Cerebellar cortex (tissue), 1 donor: ENCODE results near the gene MCRIP2.

Experiments
- DNase-seq: peaks from one replicate; pipeline ENCODE4 v3.0.0-alpha.2; 2015; ENCODE audit warnings: low spot score

MCRIP2 gene

DNA sequence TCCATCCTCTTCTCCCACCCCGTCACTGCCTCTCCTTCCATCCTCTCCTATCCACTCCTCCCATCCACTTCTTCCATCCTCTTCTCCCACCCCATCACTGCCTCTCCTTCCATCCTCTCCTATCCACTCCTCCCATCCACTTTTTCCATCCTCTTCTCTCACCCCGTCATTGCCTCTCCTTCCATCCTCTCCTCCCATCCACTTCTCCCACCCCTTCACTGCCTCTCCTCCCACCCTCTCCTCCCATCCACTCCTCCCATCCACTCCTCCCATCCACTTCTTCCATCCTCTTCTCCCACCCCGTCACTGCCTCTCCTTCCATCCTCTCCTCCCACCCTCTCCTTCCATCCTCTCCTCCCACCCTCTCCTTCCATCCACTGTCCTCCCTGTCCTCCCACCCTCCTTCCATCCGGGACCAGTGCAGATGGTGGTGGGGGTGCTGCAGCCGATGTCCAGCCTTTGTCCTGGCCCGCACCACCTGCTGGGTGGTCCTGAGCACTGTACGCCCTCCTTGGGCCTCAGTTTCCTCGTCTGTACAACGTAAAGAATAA, 9.7 kb upstream of the MCRIP2 start:
- DNase-seq: no peak

DNA sequence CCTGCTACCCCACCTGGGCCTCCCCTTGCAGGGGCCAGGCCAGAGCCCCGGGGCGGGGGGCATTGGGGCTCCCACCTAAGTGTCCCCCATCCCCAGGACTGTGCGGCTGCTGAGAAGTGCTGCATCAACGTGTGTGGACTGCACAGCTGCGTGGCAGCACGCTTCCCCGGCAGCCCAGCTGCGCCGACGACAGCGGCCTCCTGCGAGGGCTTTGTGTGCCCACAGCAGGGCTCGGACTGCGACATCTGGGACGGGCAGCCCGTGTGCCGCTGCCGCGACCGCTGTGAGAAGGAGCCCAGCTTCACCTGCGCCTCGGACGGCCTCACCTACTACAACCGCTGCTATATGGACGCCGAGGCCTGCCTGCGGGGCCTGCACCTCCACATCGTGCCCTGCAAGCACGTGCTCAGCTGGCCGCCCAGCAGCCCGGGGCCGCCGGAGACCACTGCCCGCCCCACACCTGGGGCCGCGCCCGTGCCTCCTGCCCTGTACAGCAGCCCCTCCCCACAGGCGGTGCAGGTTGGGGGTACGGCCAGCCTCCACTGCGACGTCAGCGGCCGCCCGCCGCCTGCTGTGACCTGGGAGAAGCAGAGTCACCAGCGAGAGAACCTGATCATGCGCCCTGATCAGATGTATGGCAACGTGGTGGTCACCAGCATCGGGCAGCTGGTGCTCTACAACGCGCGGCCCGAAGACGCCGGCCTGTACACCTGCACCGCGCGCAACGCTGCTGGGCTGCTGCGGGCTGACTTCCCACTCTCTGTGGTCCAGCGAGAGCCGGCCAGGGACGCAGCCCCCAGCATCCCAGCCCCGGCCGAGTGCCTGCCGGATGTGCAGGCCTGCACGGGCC, 8.9 kb upstream of the MCRIP2 start:
- no peak for DNase-seq

DNA sequence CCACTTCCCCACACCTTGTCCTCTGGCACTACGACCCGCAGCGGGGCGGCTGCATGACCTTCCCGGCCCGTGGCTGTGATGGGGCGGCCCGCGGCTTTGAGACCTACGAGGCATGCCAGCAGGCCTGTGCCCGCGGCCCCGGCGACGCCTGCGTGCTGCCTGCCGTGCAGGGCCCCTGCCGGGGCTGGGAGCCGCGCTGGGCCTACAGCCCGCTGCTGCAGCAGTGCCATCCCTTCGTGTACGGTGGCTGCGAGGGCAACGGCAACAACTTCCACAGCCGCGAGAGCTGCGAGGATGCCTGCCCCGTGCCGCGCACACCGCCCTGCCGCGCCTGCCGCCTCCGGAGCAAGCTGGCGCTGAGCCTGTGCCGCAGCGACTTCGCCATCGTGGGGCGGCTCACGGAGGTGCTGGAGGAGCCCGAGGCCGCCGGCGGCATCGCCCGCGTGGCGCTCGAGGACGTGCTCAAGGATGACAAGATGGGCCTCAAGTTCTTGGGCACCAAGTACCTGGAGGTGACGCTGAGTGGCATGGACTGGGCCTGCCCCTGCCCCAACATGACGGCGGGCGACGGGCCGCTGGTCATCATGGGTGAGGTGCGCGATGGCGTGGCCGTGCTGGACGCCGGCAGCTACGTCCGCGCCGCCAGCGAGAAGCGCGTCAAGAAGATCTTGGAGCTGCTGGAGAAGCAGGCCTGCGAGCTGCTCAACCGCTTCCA, 8.1 kb upstream of the MCRIP2 start:
- no peak for DNase-seq

DNA sequence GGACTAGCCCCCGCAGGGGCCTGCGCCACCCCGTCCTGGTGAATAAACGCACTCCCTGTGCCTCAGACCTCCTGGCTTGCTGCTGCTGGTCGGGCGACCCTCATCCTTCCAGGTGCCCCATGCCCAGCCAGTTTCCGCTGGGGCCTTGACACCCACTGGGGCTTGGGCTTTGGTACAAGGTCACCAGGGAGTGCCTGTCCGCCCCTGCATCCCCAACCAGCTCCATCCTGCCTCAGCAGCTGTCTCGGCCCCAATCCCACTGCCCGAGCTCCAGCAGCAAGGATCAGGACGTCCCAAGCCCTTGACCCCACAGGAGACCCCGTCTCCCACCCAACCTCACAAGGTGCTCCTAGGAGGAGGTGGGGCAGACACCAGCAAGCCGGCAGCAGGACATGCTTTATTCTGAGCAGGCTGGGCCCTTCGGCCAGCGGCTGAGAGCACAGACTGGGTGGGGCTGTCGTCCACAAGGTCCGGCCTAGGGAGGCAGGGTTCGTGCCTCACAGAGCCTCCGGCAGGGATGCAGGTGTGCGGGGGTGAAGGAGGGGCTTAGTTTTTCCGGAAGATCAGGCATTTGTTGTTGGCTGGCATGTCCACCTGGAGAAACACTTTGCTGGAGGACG, 7.5 kb upstream of the MCRIP2 start:
- no peak for DNase-seq

DNA sequence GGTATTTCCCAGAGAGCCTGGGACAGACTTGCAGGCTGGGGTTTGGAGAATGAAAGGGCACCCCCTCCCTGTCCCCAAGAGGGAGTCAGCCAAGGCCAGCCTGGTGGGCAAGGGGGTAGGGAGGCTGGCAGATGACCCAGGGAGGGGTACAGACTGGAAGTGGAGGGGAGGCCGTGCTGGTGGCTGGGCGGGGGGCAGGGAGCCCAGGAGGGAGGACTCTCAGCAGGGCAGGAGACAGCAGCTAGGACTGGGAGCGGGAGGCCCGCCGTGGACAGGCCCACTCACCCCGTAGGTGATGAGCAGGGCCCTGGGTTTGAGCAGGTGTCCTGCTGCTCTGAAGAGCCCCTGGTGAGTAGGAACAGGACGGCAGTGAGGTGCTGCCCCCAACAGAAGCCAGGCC, 6.6 kb upstream of the MCRIP2 start:
- no peak for DNase-seq

DNA sequence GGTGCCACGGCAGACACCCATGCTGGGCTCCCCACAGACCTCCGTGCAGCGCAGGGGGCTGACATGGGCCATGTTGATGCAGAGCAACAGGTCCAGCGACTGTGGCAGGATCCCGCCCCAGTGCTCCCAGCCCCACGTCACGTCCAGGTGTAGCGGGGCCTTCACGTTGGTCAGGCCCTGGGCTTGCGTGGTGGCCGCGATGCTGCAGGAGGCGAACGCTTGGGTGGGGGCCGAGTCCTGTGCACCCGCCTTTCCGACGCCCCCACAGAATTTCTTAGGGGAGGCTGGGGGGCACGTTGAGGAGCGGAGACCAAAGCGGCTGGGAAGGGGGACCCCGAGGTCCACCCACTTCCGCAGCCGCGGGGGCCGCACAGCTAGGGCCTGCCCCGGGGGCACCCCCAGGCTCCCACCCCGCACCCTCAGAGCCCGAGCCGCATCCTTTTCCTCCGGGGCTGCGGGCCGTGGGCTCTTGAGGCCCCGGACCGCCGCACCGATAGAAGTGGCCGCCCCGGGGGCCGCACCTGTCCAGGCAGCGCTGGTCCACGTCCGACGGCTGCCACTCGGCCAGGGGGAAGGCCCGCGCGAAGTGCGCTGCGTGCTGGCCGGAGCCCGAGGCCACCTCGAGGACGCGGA, 5.9 kb upstream of the MCRIP2 start:
- DNase-seq: no peak

DNA sequence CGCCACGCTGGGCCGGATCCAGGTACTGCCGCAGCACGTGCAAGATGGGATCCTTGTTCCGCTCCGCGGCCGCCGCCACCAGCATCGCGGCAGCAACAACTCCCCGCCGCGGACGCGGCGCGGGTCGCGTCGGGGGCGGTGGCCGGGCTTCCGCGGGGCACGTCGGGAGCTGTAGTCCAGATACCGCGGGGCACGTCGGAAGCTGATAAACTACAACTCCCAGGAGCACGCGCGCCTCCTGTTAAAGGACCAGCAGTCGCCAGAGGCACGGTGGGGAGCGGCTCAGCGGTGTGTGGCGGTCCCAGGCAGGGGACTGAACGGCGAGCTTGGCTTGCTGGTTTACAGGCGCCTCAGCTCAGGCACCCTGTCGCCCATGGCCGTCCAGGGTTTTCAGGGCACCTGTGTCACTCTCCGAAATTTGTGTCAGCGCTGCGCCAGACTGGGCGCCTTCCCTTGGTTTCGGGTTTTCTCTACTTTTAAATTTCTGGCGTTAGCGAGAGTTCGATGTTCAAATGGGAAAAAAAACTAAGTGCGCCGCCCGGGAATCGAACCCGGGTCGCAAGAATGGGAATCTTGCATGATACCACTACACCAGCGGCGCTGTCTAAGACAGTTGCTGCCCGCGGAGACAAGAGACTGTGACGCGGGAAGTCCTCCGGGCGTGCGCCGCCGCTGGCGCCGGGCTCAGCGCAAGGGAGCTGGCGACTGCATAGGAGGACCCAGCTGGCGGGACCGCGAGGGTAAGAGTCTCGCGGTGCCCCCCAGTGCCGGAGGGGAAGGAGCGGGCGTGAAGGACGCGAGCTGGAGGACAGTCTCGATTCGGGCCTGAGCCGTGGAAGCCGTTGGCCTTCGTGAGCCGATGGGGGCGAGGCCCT, 5.2 kb upstream of the MCRIP2 start, which contains the start of gene METTL26:
TSS of gene METTL26 (minus strand) at position 100 of the 875 bp plus-strand sequence. CDS start at position 85, 15 bp downstream.
- DNase-seq: peak; percentile 96

DNA sequence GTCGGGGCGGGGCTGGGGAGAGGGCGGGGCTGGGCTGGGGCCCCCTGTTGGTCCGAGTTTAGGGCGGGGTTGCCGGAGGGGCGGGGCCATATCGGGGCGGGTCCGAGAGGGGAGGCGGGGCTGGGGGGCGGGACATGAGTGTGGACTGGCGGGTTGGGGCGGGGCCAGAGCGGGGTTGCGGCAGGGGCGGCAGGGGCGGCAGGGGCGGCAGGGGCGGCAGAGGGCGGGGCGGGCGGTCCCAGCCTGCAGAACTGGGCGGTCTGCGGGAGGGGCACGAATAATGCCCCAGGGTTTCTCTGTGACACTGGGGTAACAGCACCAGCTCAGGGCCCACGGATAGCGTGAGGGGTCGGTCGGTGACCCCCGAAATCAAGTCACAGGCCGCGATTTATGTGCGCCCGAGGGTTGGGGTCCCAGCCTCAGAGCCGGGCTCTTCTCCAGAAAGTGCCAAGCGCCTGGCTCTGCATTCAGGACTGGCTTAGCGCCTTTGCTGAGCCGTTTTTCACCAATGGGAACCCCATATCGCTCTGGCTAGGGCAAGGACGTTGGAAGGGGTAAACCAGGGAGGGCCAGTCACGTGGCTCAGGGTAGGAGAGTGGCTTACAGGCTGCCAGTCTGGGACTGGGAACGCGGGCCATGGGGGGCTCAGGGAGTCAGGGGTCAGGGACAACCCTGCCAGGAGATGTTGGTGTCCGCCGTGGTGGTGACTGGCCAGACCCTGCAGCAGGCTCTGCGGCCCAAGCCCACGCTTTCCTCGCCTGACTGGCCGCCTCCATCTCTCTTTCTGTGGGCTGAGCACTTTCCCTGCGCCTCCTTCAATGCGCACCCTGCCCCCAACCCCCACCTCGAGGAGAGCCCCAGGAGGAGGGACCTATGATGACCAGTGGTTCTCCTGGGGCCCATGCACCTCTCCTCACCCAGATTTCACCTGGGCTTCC, 4.3 kb upstream of the MCRIP2 start:
- DNase-seq: peak; percentile 81

DNA sequence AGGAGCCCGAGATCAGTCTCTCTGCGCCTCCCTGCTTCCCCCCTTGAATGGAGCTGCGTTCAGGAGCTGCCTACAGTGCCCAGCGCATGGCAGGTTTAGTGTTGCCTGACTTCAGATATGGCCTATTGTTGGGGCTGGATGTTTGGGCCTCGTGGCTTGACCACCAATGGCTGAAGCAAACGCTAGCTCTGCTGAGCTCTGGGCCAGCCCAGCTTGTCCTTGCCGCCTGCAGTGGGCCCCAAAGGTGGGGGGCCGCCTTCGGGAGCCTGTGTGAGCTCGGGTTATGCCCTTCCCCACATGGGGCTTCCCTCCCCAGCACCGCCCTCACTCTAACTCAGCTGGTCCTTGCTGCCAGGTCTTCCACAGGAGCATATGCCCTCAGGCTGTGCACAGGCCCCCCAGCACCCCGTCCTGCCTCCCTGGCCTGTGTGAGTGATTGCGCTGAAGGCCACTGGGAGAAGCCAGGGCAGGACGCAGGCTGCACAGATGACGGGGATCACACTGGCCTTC, 3.5 kb upstream of the MCRIP2 start:
- DNase-seq: peak; percentile 73

DNA sequence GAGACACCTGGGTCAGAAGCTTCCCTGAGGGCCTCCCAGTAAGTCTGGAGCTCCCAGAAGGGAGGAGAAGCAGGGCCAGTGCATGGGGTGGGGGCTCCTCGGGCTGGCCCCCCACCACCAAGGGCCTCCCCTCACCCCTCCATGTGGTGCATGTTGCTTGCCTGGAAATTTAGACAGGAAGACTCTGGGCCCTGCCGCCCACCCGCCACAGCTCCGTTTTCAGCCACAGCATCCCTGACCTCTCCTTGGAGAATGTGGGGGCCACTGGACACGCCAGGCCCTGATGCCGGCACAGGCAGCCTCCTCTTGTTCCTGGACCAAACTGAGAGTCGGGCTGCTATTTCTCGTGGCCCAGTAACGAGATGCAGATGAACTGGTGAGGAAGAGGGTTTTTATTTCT, 2.8 kb upstream of the MCRIP2 start:
- DNase-seq: no peak

DNA sequence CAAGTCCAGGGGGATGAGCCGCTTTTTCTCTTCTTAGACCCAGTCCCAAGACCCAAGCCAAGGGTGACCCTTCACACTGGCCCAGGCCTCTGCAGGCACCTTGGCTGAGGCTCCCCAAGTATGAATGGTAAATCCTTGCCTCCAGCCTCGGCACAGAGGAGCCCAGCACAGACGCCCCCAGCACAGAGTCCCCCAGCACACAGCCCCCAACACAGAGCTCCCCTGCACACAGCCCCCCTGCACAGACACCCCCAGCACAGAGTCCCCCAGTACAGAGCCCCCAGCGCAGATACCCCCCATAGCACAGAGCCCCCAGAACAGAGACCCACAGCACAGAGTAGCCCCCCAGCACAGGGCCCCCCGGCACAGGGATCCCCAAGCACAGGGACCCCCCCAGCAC, 1.0 kb upstream of the MCRIP2 start:
- no peak for DNase-seq

DNA sequence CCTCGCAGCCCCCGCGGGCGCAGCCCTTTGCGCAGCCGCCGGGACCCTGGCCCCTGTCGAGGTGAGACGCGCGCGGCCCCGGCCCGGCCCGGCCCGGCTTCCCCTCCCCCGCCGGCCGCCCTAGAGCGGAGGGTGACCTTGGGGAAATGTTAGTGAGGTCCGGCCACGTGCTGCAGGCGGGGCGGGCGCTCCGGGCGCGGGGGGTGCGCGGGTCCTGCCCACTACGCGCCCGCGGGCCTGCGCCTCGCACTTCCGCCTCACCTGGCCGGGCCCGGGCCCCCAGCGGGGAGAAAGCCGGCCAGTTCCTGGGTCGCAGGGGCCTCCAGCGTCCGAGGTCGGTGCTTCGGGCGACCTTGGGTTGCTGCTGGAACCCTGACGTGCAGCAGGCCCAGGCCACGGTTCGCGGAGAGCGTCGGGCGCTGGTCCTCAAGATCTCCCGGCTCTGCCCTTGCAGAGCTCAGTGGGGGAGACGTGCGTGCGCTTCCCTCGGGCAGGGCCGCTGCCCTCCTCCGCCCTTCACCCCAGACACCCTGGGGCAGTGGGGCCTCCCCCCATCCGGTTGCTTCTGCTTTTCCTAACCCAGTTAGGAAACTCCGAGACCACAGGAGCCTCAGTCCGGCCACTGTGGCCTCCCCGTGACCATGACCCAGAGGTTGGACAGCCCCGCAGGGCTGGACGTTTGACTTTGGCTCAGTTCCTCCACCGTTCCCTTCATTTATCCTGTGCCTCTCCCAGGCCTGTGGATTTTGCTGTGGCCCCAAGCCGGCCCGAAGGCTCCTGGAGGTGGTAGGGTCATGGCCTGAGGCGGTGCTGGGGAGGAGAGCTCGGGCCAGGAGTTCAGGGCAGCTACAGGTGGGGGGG, 791 bp downstream of the MCRIP2 start:
- DNase-seq: no peak

DNA sequence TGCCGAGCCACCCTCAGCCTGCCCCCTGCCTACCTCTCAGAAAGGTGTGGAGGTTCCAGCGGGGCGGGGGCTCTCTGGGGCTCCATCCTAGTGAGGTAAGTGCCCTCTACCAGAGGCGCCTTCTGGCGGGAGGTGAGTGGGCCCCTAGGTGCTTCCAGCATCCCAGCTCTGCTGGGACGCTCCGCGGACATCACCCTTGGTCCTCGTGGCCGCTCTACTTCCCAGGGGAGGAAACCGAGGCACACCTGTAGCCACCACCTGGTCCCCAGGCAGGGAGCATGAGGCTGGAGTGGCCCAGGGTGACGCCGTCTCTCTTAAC, 1.4 kb downstream of the MCRIP2 start:
- no peak for DNase-seq

DNA sequence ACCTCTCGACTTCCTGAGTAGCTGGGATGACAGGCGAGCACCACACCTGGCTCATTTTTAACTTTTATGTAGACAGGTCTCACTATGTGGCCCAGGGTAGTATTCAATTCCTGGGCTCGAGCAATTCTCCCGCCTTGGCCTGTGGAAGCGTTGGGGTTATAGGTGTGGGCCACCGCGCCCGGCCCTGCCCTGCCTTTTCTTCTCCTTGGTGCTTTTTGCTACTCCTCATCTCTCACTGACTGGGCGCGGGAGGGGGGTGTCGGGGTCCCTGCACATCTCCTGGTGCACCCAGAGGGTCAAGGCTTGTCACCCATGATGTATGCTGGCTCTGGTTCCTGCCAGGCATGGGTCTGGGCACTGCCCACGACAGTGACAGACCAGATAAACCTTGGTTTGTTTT, 2.9 kb downstream of the MCRIP2 start:
- DNase-seq: no peak

DNA sequence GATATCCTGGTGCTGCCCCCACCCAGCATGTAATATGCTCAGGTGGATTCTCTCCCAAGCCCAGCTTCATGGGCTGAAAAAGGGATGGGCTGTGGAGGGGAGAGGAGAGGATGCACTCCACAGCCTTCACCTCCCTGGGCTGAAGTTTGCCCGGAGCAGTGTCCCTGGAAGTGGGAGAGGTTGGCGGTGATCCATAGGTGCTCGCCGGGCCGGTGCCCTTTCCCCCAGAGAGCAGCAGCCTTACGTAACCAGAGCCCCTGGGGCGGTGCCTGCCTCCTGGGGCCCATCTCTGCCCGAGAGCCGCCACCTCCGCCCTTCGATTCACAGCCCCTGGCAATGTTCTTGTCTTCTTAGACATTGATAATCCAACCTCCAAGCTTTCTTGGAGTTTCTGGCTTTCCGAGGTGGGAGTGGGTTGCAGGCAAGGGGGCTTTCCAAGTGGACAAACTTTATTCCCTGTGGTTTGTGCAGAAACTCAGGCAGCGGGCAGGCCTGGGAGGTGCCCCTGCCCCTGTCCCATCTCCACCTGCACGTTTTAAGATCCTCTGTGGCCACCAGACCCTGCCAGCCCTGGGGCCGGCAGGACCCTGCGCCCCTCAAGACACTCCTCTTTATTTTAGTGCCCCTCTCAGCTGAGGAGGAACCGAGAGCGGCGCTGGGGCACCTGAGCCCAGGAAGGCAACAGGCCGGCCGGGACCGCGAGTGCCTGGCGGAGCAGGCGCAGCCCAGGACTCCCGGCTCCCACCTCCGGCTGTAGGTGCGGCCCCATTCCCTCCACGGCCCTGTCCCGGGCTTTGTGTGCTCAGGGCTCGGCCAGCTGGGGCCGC, 4.4 kb downstream of the MCRIP2 start:
- no peak for DNase-seq

DNA sequence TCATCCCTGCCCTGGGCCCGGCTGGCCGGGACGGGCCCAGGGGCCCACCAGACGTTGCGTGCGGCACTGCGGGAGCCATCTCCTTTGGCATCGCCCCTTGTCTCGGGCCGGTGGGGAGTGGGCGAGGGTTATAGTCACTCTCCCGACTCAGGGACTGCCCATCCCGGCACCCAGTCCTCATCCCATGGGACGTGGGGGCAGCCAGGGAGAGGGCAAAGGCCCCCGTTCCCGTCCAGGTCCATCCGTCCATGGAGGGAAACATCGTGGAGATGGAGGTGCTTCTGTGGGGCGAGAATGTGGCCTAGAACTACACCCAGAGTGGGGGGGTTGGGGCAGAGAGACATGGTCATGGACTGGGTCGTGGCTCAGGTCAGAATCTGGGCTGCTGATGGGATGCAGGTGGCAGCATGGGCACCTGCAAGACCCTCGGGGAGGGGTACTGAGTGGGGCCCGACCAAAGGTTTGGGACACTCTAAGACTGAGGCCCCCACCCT, 5.1 kb downstream of the MCRIP2 start:
- no peak for DNase-seq

DNA sequence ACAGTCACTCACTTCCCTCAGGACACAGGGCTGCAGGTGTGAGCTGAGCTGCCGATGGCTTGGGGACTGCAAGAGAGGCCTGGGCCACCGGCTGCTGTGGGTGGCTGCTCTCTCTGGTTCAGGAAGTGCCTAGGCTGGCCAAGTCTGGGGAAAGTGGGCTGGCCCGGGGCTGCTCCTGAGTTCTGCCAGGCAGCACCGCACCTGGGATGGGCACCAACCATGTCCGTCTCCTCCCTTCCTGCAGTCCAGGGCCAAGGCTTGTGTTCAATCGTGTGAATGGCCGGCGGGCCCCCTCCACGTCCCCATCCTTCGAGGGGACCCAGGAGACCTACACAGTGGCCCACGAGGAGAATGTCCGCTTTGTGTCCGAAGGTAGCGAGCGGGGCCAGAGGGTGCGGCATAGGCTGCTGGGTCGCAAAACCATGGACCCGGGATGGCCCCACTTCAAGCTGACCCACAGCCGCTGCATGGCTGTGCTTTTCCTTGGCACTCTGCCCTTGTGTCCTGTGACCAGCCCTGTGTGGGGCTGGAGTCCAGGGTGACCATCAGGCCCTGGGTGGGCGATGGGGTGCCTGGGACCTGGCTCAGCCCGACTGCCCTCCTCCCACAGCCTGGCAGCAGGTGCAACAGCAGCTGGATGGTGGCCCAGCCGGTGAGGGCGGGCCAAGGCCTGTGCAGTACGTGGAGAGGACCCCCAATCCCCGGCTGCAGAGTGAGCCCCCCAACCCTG, 5.7 kb downstream of the MCRIP2 start:
- DNase-seq: no peak
